ENCODE data around the gene KDSR. TPM values are rescaled to one million over a fixed set of nuclear protein-coding genes. Genes with fewer than 3 reads are reported as not detected.
A peak's percentile ranks its signal among the peaks of the same experiment; 100 is the strongest.

Gene KDSR
- total and polyA plus RNA-seq, 2 donors from 2014 or later = 22.5 to 73.5 TPM

GRCh38 chr18:63322908-63323634 is 43.9 kb downstream of the KDSR start:
- Histone ChIP-seq H3K4me3 (ENCODE audit: low read length in 3 of 3) (no peak overlapping the region), H3K9ac (ENCODE audit: low read length in 3 of 3) (no peak overlapping the region), H3K27me3 (ENCODE audit: control insufficient read depth, insufficient read depth, low read length) (no peaks in the 10 kb centered on the region), H3K36me3 (ENCODE audit: control insufficient read depth in 2 of 3, insufficient read depth in 3 of 3, low read length in 3 of 3) (no peaks in the 10 kb centered on the region), H3K27ac (ENCODE audit: low read depth in 2 of 2, low read length in 2 of 2) (peak overlapping the region in 1 of 2 donors; percentile 35), H3K4me1 (ENCODE audit: control insufficient read depth in 2 of 3, insufficient read depth in 2 of 3, low read depth in 1 of 3, low read length in 3 of 3) (peaks cover 0 to 8% (median 8%) of the 10 kb centered on the region in 3 donors), H3K9me3 (ENCODE audit: control insufficient read depth in 2 of 3, insufficient read depth in 1 of 3, low read length in 3 of 3) (no peaks in the 10 kb centered on the region)
- intact Hi-C loops (cut with DNase I) = loop anchor here (10.0 kb wide), 1 partner anchor 308 kb away; no protein-coding TSS in a partner anchor
- FAIRE-seq = peak; percentile 88
- DNase-seq = peak in 4 of 5 donors; percentile 71 to 91 (median 77)
- TF ChIP-seq CTCF (IDR thresholded peaks at IDR 0.05; ENCODE audit: borderline replicate concordance, extremely low read depth, insufficient read depth) = peak; percentile 82

- no peak for DNase-seq
These were observed 44.8 kb downstream of the KDSR start for GRCh38 chr18:63322206-63322605.

GRCh38 chr18:63321291-63321690 is 45.7 kb downstream of the KDSR start:
- no peak for DNase-seq
- Histone ChIP-seq H3K9me3 (ENCODE audit: control insufficient read depth in 2 of 3, insufficient read depth in 1 of 3, low read length in 3 of 3) (no peaks in the 10 kb centered on the region), H3K27me3 (ENCODE audit: control insufficient read depth, insufficient read depth, low read length) (no peaks in the 10 kb centered on the region), H3K36me3 (ENCODE audit: control insufficient read depth in 2 of 3, insufficient read depth in 3 of 3, low read length in 3 of 3) (no peaks in the 10 kb centered on the region), H3K27ac (ENCODE audit: low read depth in 2 of 2, low read length in 2 of 2) (peak overlapping the region; percentile 29 to 68), H3K4me1 (ENCODE audit: control insufficient read depth in 2 of 3, insufficient read depth in 2 of 3, low read depth in 1 of 3, low read length in 3 of 3) (peaks cover 0 to 8% (median 8%) of the 10 kb centered on the region in 3 donors), H3K4me3 (ENCODE audit: low read length in 3 of 3) (peak overlapping the region in 2 of 3 donors; percentile 61 to 81), H3K9ac (ENCODE audit: low read length in 3 of 3) (peak overlapping the region in 2 of 3 donors; percentile 68 to 70)
- TF ChIP-seq CTCF (IDR thresholded peaks at IDR 0.05; ENCODE audit: borderline replicate concordance, extremely low read depth, insufficient read depth) = no peak
- FAIRE-seq = no peak
- intact Hi-C loops (cut with DNase I) = loop anchor here (10.0 kb wide), 1 partner anchor 306 kb away; no protein-coding TSS in a partner anchor

More at GRCh38 chr18:63322206-63322605, 44.8 kb downstream of the KDSR start:
- intact Hi-C loops (cut with DNase I) = loop anchor here (10.0 kb wide), 1 partner anchor 307 kb away; no protein-coding TSS in a partner anchor
- Histone ChIP-seq H3K4me1 (ENCODE audit: control insufficient read depth in 2 of 3, insufficient read depth in 2 of 3, low read depth in 1 of 3, low read length in 3 of 3) (peaks cover 0 to 8% (median 8%) of the 10 kb centered on the region in 3 donors), H3K9me3 (ENCODE audit: control insufficient read depth in 2 of 3, insufficient read depth in 1 of 3, low read length in 3 of 3) (no peaks in the 10 kb centered on the region), H3K36me3 (ENCODE audit: control insufficient read depth in 2 of 3, insufficient read depth in 3 of 3, low read length in 3 of 3) (no peaks in the 10 kb centered on the region), H3K27ac (ENCODE audit: low read depth in 2 of 2, low read length in 2 of 2) (peak overlapping the region in 1 of 2 donors; percentile 35), H3K9ac (ENCODE audit: low read length in 3 of 3) (no peak overlapping the region), H3K27me3 (ENCODE audit: control insufficient read depth, insufficient read depth, low read length) (no peaks in the 10 kb centered on the region), H3K4me3 (ENCODE audit: low read length in 3 of 3) (no peak overlapping the region)
- no peak for TF ChIP-seq CTCF (IDR thresholded peaks at IDR 0.05; ENCODE audit: borderline replicate concordance, extremely low read depth, insufficient read depth)
- FAIRE-seq = no peak
